ENCODE measurements around the gene PPP2R5C. TPM values are rescaled to one million over a fixed set of nuclear protein-coding genes. Genes with fewer than 3 reads are reported as not detected.
A peak's percentile ranks its signal among the peaks of the same experiment; 100 is the strongest.

PPP2R5C gene
- total and polyA plus RNA-seq, 8 donors, result 41.6 to 76.1 (median 55.9) TPM

GRCh38 chr14:101856536-101856935 lies 95.0 kb downstream of the PPP2R5C start:
- WGBS, 2 donors, result 35 to 44% methylated on average over 4 of the region's 4 CpGs
- peaks cover 9 to 25% (median 24%) of the 10 kb centered on the region in 3 donors for H3K4me1 ChIP-seq

GRCh38 chr14:101857226-101857625 lies 95.7 kb downstream of the PPP2R5C start:
- no peak for DNase-seq
- no peak for FAIRE-seq
- H3K27ac ChIP-seq, result peak overlapping the region in 2 of 4 donors; percentile 3 to 49

More at GRCh38 chr14:101856536-101856935, 95.0 kb downstream of the PPP2R5C start:
- Histone ChIP-seq H3K36me3 (no peaks in the 10 kb centered on the region), H3K9me3 (no peaks in the 10 kb centered on the region), H3K4me3 (no peak overlapping the region), H3K27ac (no peak overlapping the region), H3K27me3 (no peaks in the 10 kb centered on the region)
- DNase-seq, result no peak
- intact Hi-C loops (cut with DNase I), result no loop called here
- no peak for FAIRE-seq
- TF ChIP-seq, protein P1, sequence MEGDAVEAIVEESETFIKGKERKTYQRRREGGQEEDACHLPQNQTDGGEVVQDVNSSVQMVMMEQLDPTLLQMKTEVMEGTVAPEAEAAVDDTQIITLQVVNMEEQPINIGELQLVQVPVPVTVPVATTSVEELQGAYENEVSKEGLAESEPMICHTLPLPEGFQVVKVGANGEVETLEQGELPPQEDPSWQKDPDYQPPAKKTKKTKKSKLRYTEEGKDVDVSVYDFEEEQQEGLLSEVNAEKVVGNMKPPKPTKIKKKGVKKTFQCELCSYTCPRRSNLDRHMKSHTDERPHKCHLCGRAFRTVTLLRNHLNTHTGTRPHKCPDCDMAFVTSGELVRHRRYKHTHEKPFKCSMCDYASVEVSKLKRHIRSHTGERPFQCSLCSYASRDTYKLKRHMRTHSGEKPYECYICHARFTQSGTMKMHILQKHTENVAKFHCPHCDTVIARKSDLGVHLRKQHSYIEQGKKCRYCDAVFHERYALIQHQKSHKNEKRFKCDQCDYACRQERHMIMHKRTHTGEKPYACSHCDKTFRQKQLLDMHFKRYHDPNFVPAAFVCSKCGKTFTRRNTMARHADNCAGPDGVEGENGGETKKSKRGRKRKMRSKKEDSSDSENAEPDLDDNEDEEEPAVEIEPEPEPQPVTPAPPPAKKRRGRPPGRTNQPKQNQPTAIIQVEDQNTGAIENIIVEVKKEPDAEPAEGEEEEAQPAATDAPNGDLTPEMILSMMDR (IDR thresholded peaks at IDR 0.05), result no peak
- ATAC-seq, result peak in 2 of 4 donors; percentile 27 to 55

DNA sequence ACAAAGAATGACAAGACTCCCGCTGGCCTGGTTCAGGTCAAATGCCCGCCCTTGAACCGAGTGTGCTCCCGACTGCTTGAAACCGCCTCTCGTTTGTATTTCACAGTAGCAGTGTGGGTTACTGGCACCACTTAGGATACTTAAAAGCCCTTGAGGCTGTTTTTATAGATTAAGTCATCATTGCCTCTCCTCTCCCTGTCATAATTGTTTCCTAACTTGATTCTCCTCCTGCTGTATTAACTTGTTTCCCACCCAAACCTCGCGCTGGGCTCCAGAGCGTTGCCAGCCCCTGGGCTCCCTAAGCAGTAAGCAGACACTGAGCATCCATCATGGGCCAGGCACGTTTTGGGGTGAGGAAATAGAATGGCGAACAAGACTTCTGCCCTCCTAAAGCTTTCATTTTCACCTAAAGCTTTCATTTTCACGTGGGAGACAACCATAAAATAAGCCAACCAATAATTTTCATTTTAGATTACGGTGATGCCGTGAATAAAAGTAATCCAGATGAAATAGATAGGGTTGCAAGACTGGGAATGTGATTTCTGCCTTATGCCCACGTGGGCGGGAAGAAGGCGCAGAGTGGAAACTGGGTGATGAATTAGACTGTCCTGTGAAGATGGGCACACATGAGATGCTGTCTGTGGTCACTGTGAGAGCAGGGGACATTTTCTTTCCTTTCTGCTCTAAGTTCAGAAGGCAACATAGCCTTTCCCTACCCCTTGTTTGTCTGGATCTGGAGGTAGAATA lies 97.5 kb downstream of the PPP2R5C start:
- FAIRE-seq (no peak), ATAC-seq (no peak), DNase-seq (no peak)
- TF ChIP-seq, protein P1 (IDR thresholded peaks at IDR 0.05), result no peak
- Histone ChIP-seq H3K9me3 (no peaks in the 10 kb centered on the region), H3K27ac (no peak overlapping the region), H3K27me3 (no peaks in the 10 kb centered on the region), H3K4me3 (no peak overlapping the region), H3K36me3 (no peaks in the 10 kb centered on the region), H3K4me1 (peaks cover 9 to 25% (median 22%) of the 10 kb centered on the region in 3 donors)
- intact Hi-C loops (cut with DNase I), result no loop called here
- WGBS, 2 donors, result 91 to 94% methylated on average over 17 of the region's 17 CpGs

More at GRCh38 chr14:101857226-101857625, 95.7 kb downstream of the PPP2R5C start:
- H3K9me3 ChIP-seq, result no peaks in the 10 kb centered on the region
- H3K4me1 ChIP-seq, result peaks cover 9 to 25% (median 24%) of the 10 kb centered on the region in 3 donors
- no peaks in the 10 kb centered on the region for H3K27me3 ChIP-seq
- ATAC-seq, result peak; percentile 21 to 72 (median 36)
- WGBS, 2 donors, result 87 to 100% methylated on average over 1 of the region's 1 CpG
- intact Hi-C loops (cut with DNase I), result no loop called here
- TF ChIP-seq, protein P1 (IDR thresholded peaks at IDR 0.05), result no peak
- H3K36me3 ChIP-seq, result no peaks in the 10 kb centered on the region
- no peak overlapping the region for H3K4me3 ChIP-seq

DNA sequence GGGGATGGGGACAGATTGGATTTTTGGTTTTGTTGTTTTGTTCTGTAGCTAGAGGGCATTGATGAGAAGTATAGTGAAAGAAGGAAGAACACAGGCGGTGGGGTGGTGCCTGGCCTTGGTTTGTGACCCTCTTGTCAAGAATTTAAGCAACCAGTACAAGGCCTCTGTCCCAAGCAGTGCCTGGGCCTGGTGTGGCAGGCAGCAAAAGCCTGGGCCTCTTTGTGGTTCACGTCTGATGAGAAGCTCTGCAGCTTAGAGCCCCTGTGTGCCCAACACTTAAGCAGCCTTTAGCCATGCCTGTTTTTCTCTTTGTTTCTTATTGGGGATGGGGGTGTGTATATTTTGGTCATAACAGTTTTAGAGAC lies 98.0 kb downstream of the PPP2R5C start:
- intact Hi-C loops (cut with DNase I), result no loop called here
- H3K27me3 ChIP-seq, result no peaks in the 10 kb centered on the region
- H3K4me3 ChIP-seq, result no peak overlapping the region
- WGBS, 2 donors, result 87 to 96% methylated on average over 2 of the region's 2 CpGs
- FAIRE-seq (no peak), DNase-seq (no peak), ATAC-seq (no peak)
- TF ChIP-seq, protein P1 (IDR thresholded peaks at IDR 0.05), result no peak
- no peaks in the 10 kb centered on the region for H3K9me3 ChIP-seq
- no peaks in the 10 kb centered on the region for H3K36me3 ChIP-seq
- no peak overlapping the region for H3K27ac ChIP-seq
- H3K4me1 ChIP-seq, result peaks cover 9 to 21% (median 20%) of the 10 kb centered on the region in 3 donors

GRCh38 chr14:101859958-101860357 lies 98.4 kb downstream of the PPP2R5C start:
- H3K4me3 ChIP-seq, result no peak overlapping the region
- H3K9me3 ChIP-seq, result no peaks in the 10 kb centered on the region
- peaks cover 9 to 21% (median 20%) of the 10 kb centered on the region in 3 donors for H3K4me1 ChIP-seq
- FAIRE-seq, result no peak
- TF ChIP-seq, protein P1 (IDR thresholded peaks at IDR 0.05), result no peak
- H3K36me3 ChIP-seq, result no peaks in the 10 kb centered on the region
- DNase-seq, result no peak
- no peak overlapping the region for H3K27ac ChIP-seq
- intact Hi-C loops (cut with DNase I), result loop anchor here in 1 of 3 donors (10.0 kb wide), 1 partner anchor 45 kb away; no protein-coding TSS in a partner anchor
- WGBS, 2 donors, result 100% methylated on average over 1 of the region's 1 CpG
- ATAC-seq, result no peak
- no peaks in the 10 kb centered on the region for H3K27me3 ChIP-seq

All from pancreas (tissue), 10 donors.